Measurements from ENCODE around the gene SLC17A3. TPM values are rescaled to one million over a fixed set of nuclear protein-coding genes. Genes with fewer than 3 reads are reported as not detected.

SLC17A3 gene
- total RNA-seq, 1 donor from 2014 or later, result not detected

DNA sequence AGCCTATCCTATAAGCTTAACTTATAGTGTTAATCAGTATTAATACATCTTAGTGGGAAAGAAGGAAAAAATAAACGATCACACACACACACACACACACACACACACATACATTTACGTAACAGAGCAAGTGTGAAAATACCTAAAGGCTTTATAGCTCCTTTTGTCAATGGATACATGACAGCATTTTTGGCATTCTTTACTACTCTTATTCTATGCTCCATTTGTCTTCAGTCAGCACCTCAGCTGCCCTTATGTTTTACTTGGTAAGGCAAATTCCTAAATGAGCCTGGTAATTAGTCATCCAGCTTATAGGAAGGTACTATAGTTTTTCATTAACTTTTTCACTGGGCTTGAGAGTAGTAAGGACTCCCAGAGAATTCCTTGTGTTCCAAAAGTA, 25.1 kb upstream of the SLC17A3 start:
- Mint-ChIP-seq H3K4me3 (ENCODE audit: unreplicated experiment) (no peak overlapping the region), H3K4me1 (ENCODE audit: unreplicated experiment) (no peaks in the 10 kb centered on the region), H3K9me3 (ENCODE audit: unreplicated experiment) (no peaks in the 10 kb centered on the region), H3K36me3 (ENCODE audit: unreplicated experiment) (no peaks in the 10 kb centered on the region), H3K27ac (ENCODE audit: unreplicated experiment) (no peak overlapping the region), H3K27me3 (ENCODE audit: unreplicated experiment) (peaks cover 21% of the 10 kb centered on the region)
- TF ChIP-seq, protein P1, sequence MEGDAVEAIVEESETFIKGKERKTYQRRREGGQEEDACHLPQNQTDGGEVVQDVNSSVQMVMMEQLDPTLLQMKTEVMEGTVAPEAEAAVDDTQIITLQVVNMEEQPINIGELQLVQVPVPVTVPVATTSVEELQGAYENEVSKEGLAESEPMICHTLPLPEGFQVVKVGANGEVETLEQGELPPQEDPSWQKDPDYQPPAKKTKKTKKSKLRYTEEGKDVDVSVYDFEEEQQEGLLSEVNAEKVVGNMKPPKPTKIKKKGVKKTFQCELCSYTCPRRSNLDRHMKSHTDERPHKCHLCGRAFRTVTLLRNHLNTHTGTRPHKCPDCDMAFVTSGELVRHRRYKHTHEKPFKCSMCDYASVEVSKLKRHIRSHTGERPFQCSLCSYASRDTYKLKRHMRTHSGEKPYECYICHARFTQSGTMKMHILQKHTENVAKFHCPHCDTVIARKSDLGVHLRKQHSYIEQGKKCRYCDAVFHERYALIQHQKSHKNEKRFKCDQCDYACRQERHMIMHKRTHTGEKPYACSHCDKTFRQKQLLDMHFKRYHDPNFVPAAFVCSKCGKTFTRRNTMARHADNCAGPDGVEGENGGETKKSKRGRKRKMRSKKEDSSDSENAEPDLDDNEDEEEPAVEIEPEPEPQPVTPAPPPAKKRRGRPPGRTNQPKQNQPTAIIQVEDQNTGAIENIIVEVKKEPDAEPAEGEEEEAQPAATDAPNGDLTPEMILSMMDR (IDR thresholded peaks at IDR 0.05), result no peak
- no peak for DNase-seq (ENCODE audit: extremely low spot score, unreplicated experiment)

- TF ChIP-seq, protein P1 (IDR thresholded peaks at IDR 0.05), result no peak
- no peaks in the 10 kb centered on the region for H3K36me3 Mint-ChIP-seq (ENCODE audit: unreplicated experiment)
These were observed 24.4 kb upstream of the SLC17A3 start for GRCh38 chr6:25898289-25898977.

GRCh38 chr6:25896252-25896651, 22.2 kb upstream of the SLC17A3 start:
- H3K27me3 Mint-ChIP-seq (ENCODE audit: unreplicated experiment), result peaks cover 24% of the 10 kb centered on the region
- no peak overlapping the region for H3K27ac Mint-ChIP-seq (ENCODE audit: unreplicated experiment)
- TF ChIP-seq, protein P1 (IDR thresholded peaks at IDR 0.05), result no peak

More at GRCh38 chr6:25898289-25898977, 24.4 kb upstream of the SLC17A3 start:
- no peak for DNase-seq (ENCODE audit: extremely low spot score, unreplicated experiment)
- Mint-ChIP-seq H3K4me1 (ENCODE audit: unreplicated experiment) (no peaks in the 10 kb centered on the region), H3K4me3 (ENCODE audit: unreplicated experiment) (no peak overlapping the region), H3K9me3 (ENCODE audit: unreplicated experiment) (no peaks in the 10 kb centered on the region), H3K27ac (ENCODE audit: unreplicated experiment) (no peak overlapping the region), H3K27me3 (ENCODE audit: unreplicated experiment) (peaks cover 21% of the 10 kb centered on the region)

GRCh38 chr6:25895771-25896170, 21.7 kb upstream of the SLC17A3 start:
- TF ChIP-seq, protein P1 (IDR thresholded peaks at IDR 0.05), result no peak
- Mint-ChIP-seq H3K9me3 (ENCODE audit: unreplicated experiment) (no peaks in the 10 kb centered on the region), H3K4me1 (ENCODE audit: unreplicated experiment) (no peaks in the 10 kb centered on the region), H3K4me3 (ENCODE audit: unreplicated experiment) (no peak overlapping the region), H3K36me3 (ENCODE audit: unreplicated experiment) (no peaks in the 10 kb centered on the region), H3K27me3 (ENCODE audit: unreplicated experiment) (peaks cover 23% of the 10 kb centered on the region), H3K27ac (ENCODE audit: unreplicated experiment) (no peak overlapping the region)
- no peak for DNase-seq (ENCODE audit: extremely low spot score, unreplicated experiment)

More at GRCh38 chr6:25896252-25896651, 22.2 kb upstream of the SLC17A3 start:
- Mint-ChIP-seq H3K9me3 (ENCODE audit: unreplicated experiment) (no peaks in the 10 kb centered on the region), H3K4me1 (ENCODE audit: unreplicated experiment) (no peaks in the 10 kb centered on the region), H3K36me3 (ENCODE audit: unreplicated experiment) (no peaks in the 10 kb centered on the region), H3K4me3 (ENCODE audit: unreplicated experiment) (no peak overlapping the region)
- no peak for DNase-seq (ENCODE audit: extremely low spot score, unreplicated experiment)

GRCh38 chr6:25893778-25894177, 19.7 kb upstream of the SLC17A3 start:
- DNase-seq (ENCODE audit: extremely low spot score, unreplicated experiment), result no peak
- Mint-ChIP-seq H3K27ac (ENCODE audit: unreplicated experiment) (no peak overlapping the region), H3K27me3 (ENCODE audit: unreplicated experiment) (peaks cover 14% of the 10 kb centered on the region), H3K9me3 (ENCODE audit: unreplicated experiment) (no peaks in the 10 kb centered on the region), H3K4me1 (ENCODE audit: unreplicated experiment) (no peaks in the 10 kb centered on the region), H3K36me3 (ENCODE audit: unreplicated experiment) (no peaks in the 10 kb centered on the region), H3K4me3 (ENCODE audit: unreplicated experiment) (no peak overlapping the region)
- TF ChIP-seq, protein P1 (IDR thresholded peaks at IDR 0.05), result no peak

Data from osteocyte (in vitro differentiated cells).